Measurements from ENCODE around the gene ADAMTS6.

ADAMTS6 gene

GRCh38 chr5:65512170-65512937 is 30.6 kb upstream of the ADAMTS6 start:
- Histone ChIP-seq H3K27me3 (ENCODE audit: control insufficient read depth in 3 of 3, insufficient read depth in 3 of 3, low read depth in 1 of 3, low read length in 3 of 3) (no peaks in the 10 kb centered on the region), H2AK5ac (ENCODE audit: low read depth, low read length) (no peak overlapping the region), H3K79me1 (ENCODE audit: low read depth, low read length) (no peaks in the 10 kb centered on the region), H2BK15ac (ENCODE audit: low read length) (no peak overlapping the region), H3K4me1 (ENCODE audit: control insufficient read depth in 2 of 2, insufficient read depth in 1 of 2, low read depth in 1 of 2, low read length in 2 of 2) (no peaks in the 10 kb centered on the region), H2AFZ (ENCODE audit: low read length) (no peak overlapping the region), H4K91ac (ENCODE audit: low read depth, low read length, poor library complexity) (no peak overlapping the region), H3K4me2 (ENCODE audit: insufficient read depth, low read length, poor library complexity, severe bottlenecking) (no peak overlapping the region), H3K27ac (replicated peaks; ENCODE audit: low read length) (no peak overlapping the region), H2BK5ac (ENCODE audit: low read length) (no peak overlapping the region), H3K9ac (ENCODE audit: low read depth, low read length, poor library complexity) (no peak overlapping the region), H3K4me3 (ENCODE audit: low read length in 2 of 2) (no peak overlapping the region), H3K9me3 (replicated peaks in 1 of 2; ENCODE audit: control insufficient read depth in 2 of 2, insufficient read depth in 1 of 2, low read depth in 1 of 2, low read length in 2 of 2) (peaks cover 0 to 9% of the 10 kb centered on the region in 2 donors), H3K4ac (ENCODE audit: low read length) (no peak overlapping the region), H3K18ac (ENCODE audit: low read length) (no peak overlapping the region), H3K14ac (ENCODE audit: low read length) (no peak overlapping the region), H3K36me3 (replicated peaks in 1 of 2; ENCODE audit: control insufficient read depth in 2 of 2, insufficient read depth in 2 of 2, low read length in 2 of 2) (peaks cover 0 to 18% of the 10 kb centered on the region in 2 donors), H2BK120ac (ENCODE audit: low read depth, low read length) (no peak overlapping the region), H3K23ac (ENCODE audit: low read depth, low read length, poor library complexity) (no peak overlapping the region), H2BK12ac (ENCODE audit: low read length) (no peak overlapping the region), H4K8ac (ENCODE audit: low read depth, low read length) (no peak overlapping the region)
- WGBS, 2 donors (ENCODE audit: extremely low coverage in 2 of 2, insufficient read length in 2 of 2, insufficient replicate concordance in 1 of 2): no CpG with 5 or more reads among the region's 6 CpGs
- DNase-seq (ENCODE audit: low spot score): no peak

DNA sequence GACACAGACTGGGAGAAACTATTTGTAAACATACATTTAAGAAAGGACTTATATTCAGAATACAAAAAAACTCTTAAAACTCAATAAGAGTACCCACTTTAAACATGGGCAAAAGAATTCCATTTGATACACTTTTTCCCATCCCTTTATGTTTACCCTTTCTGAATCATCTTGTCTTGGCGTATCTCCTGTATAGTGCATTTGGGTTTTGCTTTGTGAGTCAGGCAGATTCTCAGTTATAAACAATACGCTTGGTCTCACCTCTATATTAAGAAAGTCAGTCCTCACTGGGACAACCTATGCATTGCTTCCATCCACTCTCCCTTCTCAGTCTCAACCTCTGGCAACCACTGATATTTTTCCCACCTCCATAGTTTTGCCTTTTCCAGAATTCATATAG is 27.3 kb upstream of the ADAMTS6 start:
- no peak overlapping the region for H3K18ac ChIP-seq (ENCODE audit: low read length)
- H3K4me1 ChIP-seq (ENCODE audit: control insufficient read depth in 2 of 2, insufficient read depth in 1 of 2, low read depth in 1 of 2, low read length in 2 of 2): no peaks in the 10 kb centered on the region
- WGBS, 2 donors (ENCODE audit: extremely low coverage in 2 of 2, insufficient read length in 2 of 2, insufficient replicate concordance in 1 of 2): no CpG with 5 or more reads among the region's 2 CpGs
- no peak overlapping the region for H2AK5ac ChIP-seq (ENCODE audit: low read depth, low read length)
- H3K9me3 ChIP-seq (replicated peaks in 1 of 2; ENCODE audit: control insufficient read depth in 2 of 2, insufficient read depth in 1 of 2, low read depth in 1 of 2, low read length in 2 of 2): no peaks in the 10 kb centered on the region
- no peak overlapping the region for H3K4ac ChIP-seq (ENCODE audit: low read length)
- no peak overlapping the region for H3K4me2 ChIP-seq (ENCODE audit: insufficient read depth, low read length, poor library complexity, severe bottlenecking)
- H3K79me1 ChIP-seq (ENCODE audit: low read depth, low read length): no peaks in the 10 kb centered on the region
- no peak overlapping the region for H3K9ac ChIP-seq (ENCODE audit: low read depth, low read length, poor library complexity)
- H2BK15ac ChIP-seq (ENCODE audit: low read length): no peak overlapping the region
- H3K36me3 ChIP-seq (replicated peaks in 1 of 2; ENCODE audit: control insufficient read depth in 2 of 2, insufficient read depth in 2 of 2, low read length in 2 of 2): peaks cover 0 to 8% of the 10 kb centered on the region in 2 donors
- H4K91ac ChIP-seq (ENCODE audit: low read depth, low read length, poor library complexity): no peak overlapping the region
- H3K27ac ChIP-seq (replicated peaks; ENCODE audit: low read length): no peak overlapping the region
- no peak overlapping the region for H2BK120ac ChIP-seq (ENCODE audit: low read depth, low read length)
- no peak overlapping the region for H2BK12ac ChIP-seq (ENCODE audit: low read length)
- no peak overlapping the region for H3K4me3 ChIP-seq (ENCODE audit: low read length in 2 of 2)
- H2BK5ac ChIP-seq (ENCODE audit: low read length): no peak overlapping the region
- no peaks in the 10 kb centered on the region for H3K27me3 ChIP-seq (ENCODE audit: control insufficient read depth in 3 of 3, insufficient read depth in 3 of 3, low read depth in 1 of 3, low read length in 3 of 3)
- H4K8ac ChIP-seq (ENCODE audit: low read depth, low read length): no peak overlapping the region
- H3K14ac ChIP-seq (ENCODE audit: low read length): no peak overlapping the region
- H3K23ac ChIP-seq (ENCODE audit: low read depth, low read length, poor library complexity): no peak overlapping the region
- no peak for DNase-seq (ENCODE audit: low spot score)
- no peak overlapping the region for H2AFZ ChIP-seq (ENCODE audit: low read length)

DNA sequence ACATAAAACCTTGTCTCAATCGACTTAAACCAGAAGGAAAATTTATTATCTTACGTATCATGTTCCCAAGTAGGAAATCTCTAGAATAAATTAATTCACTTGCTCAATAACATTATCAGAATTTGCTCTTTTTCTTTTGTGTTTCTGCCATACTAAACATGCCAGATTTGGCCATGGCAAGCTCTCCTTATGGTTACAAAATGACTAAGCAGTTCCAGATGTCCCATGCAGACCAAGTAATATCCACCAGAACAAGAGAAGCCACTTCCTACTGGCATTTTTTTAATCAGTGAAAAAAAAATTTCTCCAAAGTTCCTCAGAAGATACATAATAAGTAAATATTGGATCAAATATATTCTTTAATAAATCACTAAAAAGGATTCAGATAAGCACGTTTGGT is 25.2 kb upstream of the ADAMTS6 start:
- H3K4me1 ChIP-seq (ENCODE audit: control insufficient read depth in 2 of 2, insufficient read depth in 1 of 2, low read depth in 1 of 2, low read length in 2 of 2): no peaks in the 10 kb centered on the region
- no peak for DNase-seq (ENCODE audit: low spot score)
- no peaks in the 10 kb centered on the region for H3K79me1 ChIP-seq (ENCODE audit: low read depth, low read length)
- H2AFZ ChIP-seq (ENCODE audit: low read length): no peak overlapping the region
- H3K9me3 ChIP-seq (replicated peaks in 1 of 2; ENCODE audit: control insufficient read depth in 2 of 2, insufficient read depth in 1 of 2, low read depth in 1 of 2, low read length in 2 of 2): peaks cover 0 to 2% of the 10 kb centered on the region in 2 donors
- no peaks in the 10 kb centered on the region for H3K27me3 ChIP-seq (ENCODE audit: control insufficient read depth in 3 of 3, insufficient read depth in 3 of 3, low read depth in 1 of 3, low read length in 3 of 3)
- no peak overlapping the region for H3K4me2 ChIP-seq (ENCODE audit: insufficient read depth, low read length, poor library complexity, severe bottlenecking)
- H4K8ac ChIP-seq (ENCODE audit: low read depth, low read length): no peak overlapping the region
- no peak overlapping the region for H3K27ac ChIP-seq (replicated peaks; ENCODE audit: low read length)
- H2BK5ac ChIP-seq (ENCODE audit: low read length): no peak overlapping the region
- no peak overlapping the region for H3K14ac ChIP-seq (ENCODE audit: low read length)
- H2BK12ac ChIP-seq (ENCODE audit: low read length): no peak overlapping the region
- H2BK120ac ChIP-seq (ENCODE audit: low read depth, low read length): no peak overlapping the region
- H3K9ac ChIP-seq (ENCODE audit: low read depth, low read length, poor library complexity): no peak overlapping the region
- H2AK5ac ChIP-seq (ENCODE audit: low read depth, low read length): no peak overlapping the region
- no peak overlapping the region for H3K4ac ChIP-seq (ENCODE audit: low read length)
- WGBS, 2 donors (ENCODE audit: extremely low coverage in 2 of 2, insufficient read length in 2 of 2, insufficient replicate concordance in 1 of 2): no CpG with 5 or more reads among the region's 3 CpGs
- no peak overlapping the region for H4K91ac ChIP-seq (ENCODE audit: low read depth, low read length, poor library complexity)
- no peak overlapping the region for H3K4me3 ChIP-seq (ENCODE audit: low read length in 2 of 2)
- H3K23ac ChIP-seq (ENCODE audit: low read depth, low read length, poor library complexity): no peak overlapping the region
- H2BK15ac ChIP-seq (ENCODE audit: low read length): no peak overlapping the region
- no peak overlapping the region for H3K18ac ChIP-seq (ENCODE audit: low read length)
- H3K36me3 ChIP-seq (replicated peaks in 1 of 2; ENCODE audit: control insufficient read depth in 2 of 2, insufficient read depth in 2 of 2, low read length in 2 of 2): peaks cover 0 to 14% of the 10 kb centered on the region in 2 donors

- no peak for DNase-seq (ENCODE audit: low spot score)
These were observed 7.4 kb upstream of the ADAMTS6 start for GRCh38 chr5:65489119-65489518.

More at GRCh38 chr5:65489119-65489518, 7.4 kb upstream of the ADAMTS6 start:
- H2BK5ac ChIP-seq (ENCODE audit: low read length): no peak overlapping the region
- WGBS, 2 donors (ENCODE audit: extremely low coverage in 2 of 2, insufficient read length in 2 of 2, insufficient replicate concordance in 1 of 2): no CpG with 5 or more reads among the region's 4 CpGs
- H3K4me2 ChIP-seq (ENCODE audit: insufficient read depth, low read length, poor library complexity, severe bottlenecking): no peak overlapping the region
- no peak overlapping the region for H2AK5ac ChIP-seq (ENCODE audit: low read depth, low read length)
- H3K23ac ChIP-seq (ENCODE audit: low read depth, low read length, poor library complexity): no peak overlapping the region
- H2BK120ac ChIP-seq (ENCODE audit: low read depth, low read length): no peak overlapping the region
- H3K4me3 ChIP-seq (ENCODE audit: low read length in 2 of 2): no peak overlapping the region
- H4K8ac ChIP-seq (ENCODE audit: low read depth, low read length): no peak overlapping the region
- H4K91ac ChIP-seq (ENCODE audit: low read depth, low read length, poor library complexity): no peak overlapping the region
- H2BK12ac ChIP-seq (ENCODE audit: low read length): no peak overlapping the region
- no peak overlapping the region for H3K14ac ChIP-seq (ENCODE audit: low read length)
- no peak overlapping the region for H3K27ac ChIP-seq (replicated peaks; ENCODE audit: low read length)
- no peak overlapping the region for H3K4ac ChIP-seq (ENCODE audit: low read length)
- H3K9ac ChIP-seq (ENCODE audit: low read depth, low read length, poor library complexity): no peak overlapping the region
- H3K36me3 ChIP-seq (replicated peaks in 1 of 2; ENCODE audit: control insufficient read depth in 2 of 2, insufficient read depth in 2 of 2, low read length in 2 of 2): peaks cover 0 to 10% of the 10 kb centered on the region in 2 donors
- H2AFZ ChIP-seq (ENCODE audit: low read length): no peak overlapping the region
- H2BK15ac ChIP-seq (ENCODE audit: low read length): no peak overlapping the region
- no peaks in the 10 kb centered on the region for H3K9me3 ChIP-seq (replicated peaks in 1 of 2; ENCODE audit: control insufficient read depth in 2 of 2, insufficient read depth in 1 of 2, low read depth in 1 of 2, low read length in 2 of 2)
- no peak overlapping the region for H3K18ac ChIP-seq (ENCODE audit: low read length)
- no peaks in the 10 kb centered on the region for H3K79me1 ChIP-seq (ENCODE audit: low read depth, low read length)
- H3K27me3 ChIP-seq (ENCODE audit: control insufficient read depth in 3 of 3, insufficient read depth in 3 of 3, low read depth in 1 of 3, low read length in 3 of 3): no peaks in the 10 kb centered on the region
- no peaks in the 10 kb centered on the region for H3K4me1 ChIP-seq (ENCODE audit: control insufficient read depth in 2 of 2, insufficient read depth in 1 of 2, low read depth in 1 of 2, low read length in 2 of 2)
